ENCODE measurements around the gene ATP5ME.

DNA sequence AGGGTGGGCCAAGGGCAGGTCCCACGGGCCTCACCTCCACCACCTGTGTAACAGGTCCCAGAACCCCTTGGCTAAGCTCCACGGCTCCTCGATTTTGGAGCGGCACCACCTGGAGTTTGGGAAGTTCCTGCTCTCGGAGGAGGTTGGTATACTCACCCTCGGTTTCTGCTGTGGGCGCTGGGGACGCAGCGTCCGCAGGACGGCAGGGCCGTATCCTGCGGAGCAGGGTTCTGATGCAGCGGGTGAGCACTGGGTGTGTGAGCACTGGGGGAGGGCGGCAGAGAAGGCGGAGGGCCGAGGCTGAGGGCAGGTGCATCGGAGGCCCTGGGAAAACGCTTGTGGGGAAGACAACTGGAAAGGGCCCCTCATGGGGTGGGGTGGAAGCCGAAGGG is 11.0 kb downstream of the ATP5ME start:
- TF ChIP-seq, protein P1, sequence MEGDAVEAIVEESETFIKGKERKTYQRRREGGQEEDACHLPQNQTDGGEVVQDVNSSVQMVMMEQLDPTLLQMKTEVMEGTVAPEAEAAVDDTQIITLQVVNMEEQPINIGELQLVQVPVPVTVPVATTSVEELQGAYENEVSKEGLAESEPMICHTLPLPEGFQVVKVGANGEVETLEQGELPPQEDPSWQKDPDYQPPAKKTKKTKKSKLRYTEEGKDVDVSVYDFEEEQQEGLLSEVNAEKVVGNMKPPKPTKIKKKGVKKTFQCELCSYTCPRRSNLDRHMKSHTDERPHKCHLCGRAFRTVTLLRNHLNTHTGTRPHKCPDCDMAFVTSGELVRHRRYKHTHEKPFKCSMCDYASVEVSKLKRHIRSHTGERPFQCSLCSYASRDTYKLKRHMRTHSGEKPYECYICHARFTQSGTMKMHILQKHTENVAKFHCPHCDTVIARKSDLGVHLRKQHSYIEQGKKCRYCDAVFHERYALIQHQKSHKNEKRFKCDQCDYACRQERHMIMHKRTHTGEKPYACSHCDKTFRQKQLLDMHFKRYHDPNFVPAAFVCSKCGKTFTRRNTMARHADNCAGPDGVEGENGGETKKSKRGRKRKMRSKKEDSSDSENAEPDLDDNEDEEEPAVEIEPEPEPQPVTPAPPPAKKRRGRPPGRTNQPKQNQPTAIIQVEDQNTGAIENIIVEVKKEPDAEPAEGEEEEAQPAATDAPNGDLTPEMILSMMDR (IDR thresholded peaks at IDR 0.05), result no peak
- no peak for TF ChIP-seq POLR2A (IDR thresholded peaks at IDR 0.05)

All from right lobe of liver (tissue), 4 donors.